HG03354 (cell line): ENCODE results near the gene P2RX1.

ENCODE experiments used
- ATAC-seq: cut with Tn5 transposase; IDR thresholded peaks from one replicate; pipeline ENCODE4 v1.9.1; 2021; ENCODE audit warnings: mild to moderate bottlenecking; ENCODE audit not compliant: unreplicated experiment, poor library complexity, severe bottlenecking

Gene P2RX1

DNA sequence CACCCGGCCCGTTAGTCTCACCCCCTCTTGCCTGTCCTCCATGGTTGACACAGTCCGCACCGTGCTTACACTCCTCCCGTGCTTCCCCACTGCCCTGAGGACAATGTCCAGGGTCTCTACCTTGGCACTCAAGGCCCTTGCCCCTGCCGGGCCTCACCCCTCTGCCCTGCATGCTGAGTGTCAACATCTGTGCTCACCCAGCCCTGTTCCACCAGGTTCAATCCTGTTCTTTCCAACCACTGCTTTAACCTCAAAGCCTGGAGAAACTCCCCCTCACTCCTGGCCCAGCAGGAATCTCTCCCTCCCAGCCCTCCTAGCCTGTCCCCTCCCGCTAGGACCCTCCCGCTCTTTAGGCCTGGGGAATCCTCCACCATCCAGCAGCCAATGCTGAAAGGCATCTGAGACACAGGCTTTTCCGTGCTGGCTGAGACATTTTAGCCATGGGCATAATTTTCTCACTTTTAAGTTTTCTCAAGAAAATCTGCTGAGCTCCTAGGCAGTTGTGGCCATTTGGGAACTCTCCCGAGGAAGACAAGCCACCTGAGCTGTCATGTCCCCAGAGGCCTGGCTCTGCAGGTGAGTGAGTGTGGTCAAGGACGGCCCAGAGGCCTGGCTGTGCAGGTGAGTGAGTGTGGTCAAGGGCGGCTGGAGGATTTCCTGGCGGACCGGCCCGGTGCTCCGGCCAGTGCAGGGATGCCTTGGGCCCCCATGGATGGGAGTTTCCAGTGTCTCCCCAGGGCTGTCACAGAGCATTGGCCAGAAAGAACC is 10.8 kb upstream of the P2RX1 start:
- no peak for ATAC-seq

DNA sequence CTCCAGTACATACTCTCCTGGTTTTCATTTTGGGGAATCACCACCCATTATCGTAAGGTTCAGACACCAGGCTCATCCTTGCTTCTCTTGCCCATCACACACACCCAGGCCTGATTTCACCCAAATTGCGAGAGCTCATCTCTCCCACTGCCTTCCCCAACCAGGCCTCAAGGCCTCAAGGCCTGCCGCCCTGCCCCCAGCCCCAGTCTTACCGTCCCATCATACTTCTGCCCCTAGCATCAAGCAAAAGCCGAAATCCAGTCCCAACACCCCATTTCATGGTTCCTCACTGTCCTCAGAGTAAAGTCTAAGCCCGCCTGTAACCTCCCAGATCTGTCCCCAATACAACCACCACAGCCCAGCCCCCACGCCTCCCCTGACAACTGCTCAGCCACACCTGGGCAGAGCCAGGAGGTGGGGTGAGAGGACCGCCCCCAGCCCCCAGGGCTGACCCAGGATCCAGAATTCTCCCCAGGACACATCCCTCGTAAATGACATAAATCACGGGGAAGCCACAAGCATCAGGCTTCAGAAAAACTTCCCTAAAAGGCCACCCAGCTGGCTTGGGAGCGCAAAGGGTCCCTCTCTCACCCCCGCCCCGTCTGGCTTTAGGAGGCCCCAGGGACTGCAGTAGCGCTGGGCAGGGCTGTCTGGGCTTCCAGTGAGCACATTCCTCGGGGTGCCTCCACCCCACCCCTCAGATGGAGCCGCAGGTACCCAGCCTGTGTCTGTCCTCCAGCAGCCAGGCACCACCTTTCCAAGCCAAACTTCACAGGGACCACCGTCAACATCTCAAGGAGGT is 9.6 kb upstream of the P2RX1 start:
- ATAC-seq: no peak

DNA sequence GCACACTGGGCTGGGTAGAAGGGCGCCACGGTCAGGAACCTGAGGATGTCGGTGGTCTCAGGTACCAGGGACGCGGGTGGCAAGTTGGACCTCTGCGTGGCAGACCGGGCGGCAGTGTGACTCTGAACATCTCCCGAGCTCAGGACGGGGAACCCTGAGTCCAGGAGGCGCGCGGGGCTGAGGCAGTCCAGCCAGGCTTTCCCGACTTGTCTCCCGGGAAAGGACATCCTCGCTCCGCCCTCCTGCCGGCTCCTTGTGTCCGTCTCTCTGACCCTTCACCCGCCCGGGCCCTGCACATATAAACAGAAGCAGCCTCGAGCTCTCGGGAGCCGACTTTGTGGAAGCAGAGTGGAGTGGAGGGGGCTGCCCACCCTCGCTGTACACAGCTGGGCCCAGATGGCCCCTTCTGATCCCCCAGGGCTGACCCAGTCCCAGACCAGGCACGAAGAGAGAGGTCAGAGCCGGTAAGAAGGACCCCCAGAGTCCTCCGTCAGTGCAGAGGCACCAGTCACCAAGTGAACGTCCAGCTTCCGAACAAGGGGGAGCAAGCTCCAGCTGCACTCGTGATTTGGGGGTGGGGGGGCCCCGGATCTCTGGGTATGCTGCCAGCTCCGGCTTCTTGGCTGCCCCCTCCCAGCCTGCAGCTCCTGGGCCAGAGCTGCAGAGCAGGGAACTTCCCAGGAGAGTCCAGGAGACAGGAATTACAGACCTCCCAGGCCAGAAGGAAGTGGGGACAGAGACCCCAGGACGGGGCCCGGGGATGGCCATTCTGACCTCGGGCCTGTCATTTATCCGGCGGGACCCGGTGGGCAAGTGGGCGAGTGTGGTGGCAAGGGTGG is 8.5 kb upstream of the P2RX1 start:
- no peak for ATAC-seq

DNA sequence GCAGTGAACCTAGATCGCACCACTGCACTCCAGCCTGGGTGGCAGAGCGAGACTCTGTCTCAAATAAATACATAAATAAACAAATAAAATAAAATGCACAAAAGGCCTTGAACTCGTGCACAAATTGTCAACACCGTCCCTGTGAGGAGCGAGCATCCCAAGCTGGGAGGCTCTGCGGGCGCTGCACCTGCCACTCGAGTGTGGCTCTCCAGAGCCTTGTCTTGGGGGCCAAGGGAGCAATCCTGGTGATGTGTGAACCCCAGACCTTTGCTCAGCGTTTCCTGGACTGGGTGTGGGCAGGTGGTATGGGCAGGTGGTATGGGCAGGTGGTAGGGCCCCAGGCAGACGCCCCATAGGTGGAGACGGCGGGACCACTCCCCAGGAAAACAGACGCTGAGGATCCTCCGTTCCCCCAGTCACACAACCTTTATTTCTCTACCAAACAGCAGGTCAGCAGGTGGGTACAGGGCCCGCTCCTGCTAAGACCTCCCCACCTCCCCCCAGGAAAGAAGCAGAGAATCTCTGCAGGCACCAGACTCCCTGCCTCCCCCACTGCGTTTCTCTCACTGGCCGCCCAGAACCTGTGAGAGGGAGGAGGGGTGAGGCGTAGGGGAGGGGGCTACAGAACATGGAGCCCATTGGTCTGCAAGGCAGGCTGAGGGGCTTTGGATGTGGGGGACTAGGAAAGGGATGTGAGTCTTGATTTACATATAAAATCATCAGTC is 7.4 kb upstream of the P2RX1 start:
- no peak for ATAC-seq

DNA sequence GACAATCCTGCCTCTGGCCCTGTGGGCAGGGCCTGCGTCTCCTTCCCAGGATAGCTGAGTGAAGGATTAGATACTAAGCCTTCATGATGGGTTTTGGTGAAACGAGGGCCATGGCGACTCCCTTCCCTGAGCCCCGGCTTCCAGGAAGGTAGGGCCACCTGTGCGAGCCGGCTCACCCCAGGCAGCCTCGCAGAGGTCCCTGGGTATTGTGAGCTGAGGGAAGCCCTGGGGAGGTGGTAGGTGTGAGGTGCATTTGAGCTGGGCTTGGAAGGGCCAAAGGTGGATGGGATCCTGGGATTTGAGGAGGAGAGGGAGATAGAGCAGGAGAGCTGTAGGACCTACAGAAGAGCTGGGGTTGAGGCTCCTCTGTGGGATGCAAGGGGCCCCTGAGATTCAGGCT is 6.5 kb upstream of the P2RX1 start:
- no peak for ATAC-seq

DNA sequence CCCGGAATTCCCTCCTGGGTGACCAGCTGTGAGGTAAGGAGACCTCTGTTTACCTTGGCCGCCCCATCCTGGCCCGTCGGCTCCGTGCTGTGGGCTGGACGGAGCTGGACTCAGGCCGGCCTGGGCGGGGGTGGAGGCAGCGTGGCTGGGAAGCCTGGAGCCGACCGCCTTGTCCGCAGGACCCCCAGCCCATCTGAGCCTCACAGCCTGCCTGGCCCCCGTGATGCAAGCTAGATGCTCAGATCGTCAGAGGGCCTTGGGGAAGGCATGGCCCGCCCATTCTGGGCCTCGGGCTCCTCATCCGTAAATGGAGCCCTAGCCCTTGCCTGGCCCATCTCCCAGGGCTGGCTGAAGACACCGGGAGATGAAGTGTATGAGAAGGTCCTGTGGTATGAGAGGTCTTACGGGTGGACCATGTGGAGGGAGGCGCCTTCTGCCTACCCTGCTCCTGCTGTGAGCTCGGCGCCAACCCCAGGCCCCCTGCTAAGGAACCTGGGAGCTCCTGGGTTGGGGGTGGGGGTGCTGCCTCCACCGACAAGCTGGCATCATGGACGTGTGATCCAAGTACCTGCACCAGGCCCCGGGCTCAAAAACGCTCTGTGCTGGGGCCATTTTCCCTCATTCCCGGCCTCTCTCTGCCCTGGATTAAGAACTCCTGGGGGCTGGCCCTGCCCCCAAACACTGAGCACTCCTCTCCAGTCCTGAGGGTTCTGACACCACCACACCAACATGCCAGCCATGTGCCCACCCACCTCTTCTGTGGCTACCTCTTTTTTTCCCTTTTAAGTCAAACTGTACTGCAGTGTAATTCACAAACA is 5.4 kb upstream of the P2RX1 start:
- no peak for ATAC-seq

DNA sequence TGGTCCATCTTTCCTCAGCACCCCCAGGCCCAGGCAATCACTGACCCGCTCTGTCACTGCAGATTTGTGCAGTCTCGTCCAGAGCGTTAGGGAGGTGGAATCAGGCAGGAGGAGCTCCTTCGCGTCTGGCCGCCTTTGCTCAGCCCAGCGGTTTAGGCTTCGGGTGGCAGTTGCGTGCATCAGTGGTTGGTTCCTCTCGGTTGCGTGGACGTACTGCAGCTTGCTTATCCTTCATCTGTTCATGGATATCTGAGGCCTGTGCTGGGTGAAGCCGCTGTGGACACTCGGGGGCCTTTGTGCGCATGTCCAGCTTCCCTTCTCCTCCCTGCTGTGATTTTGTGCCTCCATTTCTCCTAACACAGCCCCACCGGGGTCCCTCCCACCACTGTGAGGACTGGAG is 4.7 kb upstream of the P2RX1 start:
- no peak for ATAC-seq

DNA sequence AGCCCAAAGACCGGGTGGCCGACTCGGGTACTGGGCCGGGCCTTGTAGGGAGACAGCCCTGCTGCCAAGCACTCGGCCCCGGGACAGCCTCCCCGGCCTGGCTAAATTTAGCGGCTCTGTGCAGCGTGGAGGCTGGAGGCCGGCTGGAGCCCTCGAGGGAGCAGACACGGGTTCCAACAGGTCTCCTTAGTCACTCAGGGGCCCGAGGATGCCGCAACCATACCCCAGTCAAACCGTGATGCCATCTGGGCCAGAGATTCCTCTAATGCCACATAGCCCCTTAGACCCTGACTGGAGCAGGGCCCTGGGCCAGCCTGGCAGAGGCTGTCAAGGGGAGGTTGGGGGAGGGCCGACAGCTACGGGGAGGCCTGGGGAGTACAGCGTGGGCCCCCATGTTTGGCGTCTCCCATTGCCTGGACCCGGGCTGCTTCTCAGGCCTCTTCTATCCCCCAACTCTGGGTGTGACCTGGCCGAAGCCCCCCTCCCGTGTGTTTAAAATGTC is 2.9 kb upstream of the P2RX1 start:
- no peak for ATAC-seq

DNA sequence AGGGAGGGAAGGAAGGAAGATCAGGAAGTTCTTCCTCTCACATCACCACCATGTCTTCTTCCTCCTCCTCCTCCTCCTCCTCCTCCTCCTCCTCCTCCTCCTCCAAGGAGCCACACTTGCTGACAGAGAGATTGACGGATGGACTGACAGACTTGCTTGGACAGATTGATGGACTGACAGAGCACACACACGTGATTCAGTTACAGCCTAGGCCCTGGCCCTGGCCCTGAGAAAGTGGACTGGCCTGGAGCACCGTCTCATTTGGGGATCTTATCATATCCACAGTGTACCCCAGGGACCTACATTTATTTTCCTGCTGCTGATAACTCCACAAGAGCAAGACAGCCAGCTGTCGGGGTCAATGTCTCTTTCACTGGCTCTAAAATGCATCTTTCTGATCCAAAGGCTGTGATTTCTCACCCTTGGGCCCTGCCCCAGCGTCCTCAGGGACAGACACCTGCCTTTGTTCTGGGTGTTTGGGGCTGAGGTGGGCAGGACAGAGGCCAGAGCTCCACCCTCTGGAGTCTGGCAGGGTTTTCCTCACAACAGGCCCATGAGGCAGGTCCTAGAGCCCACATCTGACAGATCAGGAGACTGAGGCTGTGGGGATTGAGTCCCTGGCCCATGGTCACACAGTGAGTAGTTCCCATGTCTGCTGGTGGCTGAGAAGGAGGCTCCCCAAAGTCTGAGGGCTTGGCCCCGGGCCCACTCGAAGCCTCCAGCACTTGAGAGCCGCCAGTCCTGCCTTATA is 2.3 kb upstream of the P2RX1 start:
- ATAC-seq: no peak

DNA sequence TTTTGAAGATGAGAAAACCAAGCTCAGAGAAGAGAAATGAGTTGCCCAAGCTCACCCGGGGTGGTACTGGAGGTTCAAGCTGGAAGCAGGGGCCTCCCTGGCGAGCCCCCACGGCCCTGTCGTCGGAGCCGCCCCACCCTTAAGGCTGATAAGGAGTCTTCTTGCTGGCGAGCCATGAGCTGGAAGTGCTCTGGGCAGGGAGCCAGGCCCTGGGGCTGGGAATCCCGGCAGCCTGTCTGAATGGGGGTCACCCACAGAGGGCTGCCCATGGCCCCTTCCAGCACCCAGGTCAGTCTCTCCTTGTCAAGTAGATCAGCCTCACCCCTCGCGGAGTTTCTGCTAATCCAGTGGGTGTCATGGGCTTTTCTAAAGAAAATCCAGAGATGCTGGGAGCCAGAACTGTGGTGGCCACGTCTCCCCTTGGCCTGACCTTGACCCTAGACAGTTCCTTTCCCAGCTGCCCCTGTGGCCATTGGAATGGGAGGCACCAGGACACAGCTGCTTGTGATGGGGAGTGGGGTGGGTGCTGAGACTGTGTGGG is 1.2 kb upstream of the P2RX1 start:
- no peak for ATAC-seq

DNA sequence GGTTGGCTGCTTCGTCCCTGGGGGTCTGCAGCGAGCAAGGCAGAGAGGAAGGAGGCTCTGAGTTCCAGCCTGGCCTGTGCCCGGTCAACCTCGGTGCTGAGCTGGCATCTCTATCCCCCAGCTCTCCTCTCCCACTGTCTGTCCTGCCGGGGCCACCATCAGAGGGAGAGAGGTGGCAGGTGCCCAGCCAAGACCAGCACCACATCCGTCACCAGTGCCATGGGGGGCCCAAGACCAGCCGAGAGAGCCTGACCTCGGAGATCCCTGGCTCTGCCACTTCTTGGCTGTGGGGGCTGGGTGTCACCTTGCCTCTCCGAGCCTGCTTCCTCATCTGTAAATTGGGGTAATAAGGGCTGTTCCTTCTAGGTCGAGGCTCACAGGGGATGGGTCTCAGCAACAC is 560 bp upstream of the P2RX1 start:
- ATAC-seq: no peak

DNA sequence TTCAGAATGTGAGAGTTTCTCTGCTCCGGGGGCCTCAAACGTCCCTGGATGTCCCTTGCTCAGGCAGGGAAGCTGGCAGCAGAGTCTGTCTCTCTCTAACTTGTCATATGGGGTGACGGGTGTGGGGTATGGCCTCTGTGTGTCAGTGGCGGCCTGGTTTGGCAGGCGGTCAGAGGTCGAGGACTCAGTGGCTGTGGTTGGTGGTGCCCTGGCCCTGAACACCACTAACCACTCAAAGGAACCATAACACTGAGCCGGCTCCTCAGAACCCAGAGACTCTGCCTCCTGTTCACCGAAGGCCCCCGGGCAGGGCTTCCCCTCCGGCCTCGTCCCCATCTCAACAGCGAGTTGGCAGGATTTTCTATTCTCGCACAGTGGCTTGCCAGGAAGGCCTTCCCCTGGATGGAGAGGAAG is 677 bp downstream of the P2RX1 start:
- no peak for ATAC-seq

DNA sequence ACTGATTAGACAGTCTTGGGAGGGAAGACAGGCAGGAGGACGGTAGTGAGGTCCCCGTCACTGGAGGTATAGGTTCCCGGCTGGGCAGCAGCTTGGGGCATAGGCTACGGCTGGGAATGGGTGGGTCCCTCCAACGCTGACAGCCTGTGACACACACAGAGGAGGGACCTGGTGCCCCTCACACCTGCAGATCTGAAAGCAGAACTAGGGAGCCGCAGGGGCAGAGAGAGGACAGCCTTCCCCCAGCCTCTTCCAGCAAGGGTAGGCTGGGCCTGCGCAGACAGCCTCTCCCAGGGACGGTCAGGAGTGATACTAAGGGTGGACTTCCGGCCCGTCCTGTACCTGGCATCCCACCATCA is 2.0 kb downstream of the P2RX1 start:
- peak; percentile 57 for ATAC-seq

DNA sequence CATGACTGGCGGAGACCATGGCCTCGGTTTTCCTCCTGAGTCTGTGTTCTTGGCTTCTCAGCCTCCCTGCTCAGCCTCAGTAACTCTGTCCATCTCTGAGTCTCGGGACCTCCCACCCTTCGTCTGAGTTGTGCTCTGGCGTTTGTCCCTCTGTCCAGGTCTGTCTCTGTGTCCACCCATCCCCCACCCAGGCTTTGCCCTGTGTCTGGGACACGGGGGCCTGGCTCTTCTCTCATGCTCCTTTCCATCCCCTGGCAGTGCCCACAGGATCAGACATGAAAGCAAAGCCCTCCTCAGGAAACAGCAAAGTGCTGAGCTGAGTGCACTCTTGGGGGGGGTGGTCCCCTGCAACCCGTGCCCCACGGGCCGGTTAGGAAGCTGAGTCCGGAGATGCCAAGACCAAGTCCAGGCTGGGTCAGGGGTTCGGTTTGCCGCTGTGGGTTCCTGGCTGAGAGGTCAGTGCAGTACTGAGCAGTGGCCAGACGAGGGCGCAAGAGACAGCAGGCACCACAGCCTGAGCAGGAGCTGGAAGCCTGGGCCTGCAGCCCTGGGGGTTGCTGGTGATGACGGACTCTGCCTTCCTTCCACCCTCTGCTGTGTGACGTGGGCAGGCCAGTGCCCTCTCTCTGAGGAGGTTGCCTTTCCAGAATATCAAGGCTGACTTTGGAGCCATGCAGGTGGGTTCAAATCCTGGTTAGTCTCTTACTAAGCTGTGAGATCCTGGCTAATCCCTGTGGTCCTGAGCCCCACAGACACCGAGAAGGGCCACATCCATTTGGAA is 2.5 kb downstream of the P2RX1 start:
- peak; percentile 45 for ATAC-seq

DNA sequence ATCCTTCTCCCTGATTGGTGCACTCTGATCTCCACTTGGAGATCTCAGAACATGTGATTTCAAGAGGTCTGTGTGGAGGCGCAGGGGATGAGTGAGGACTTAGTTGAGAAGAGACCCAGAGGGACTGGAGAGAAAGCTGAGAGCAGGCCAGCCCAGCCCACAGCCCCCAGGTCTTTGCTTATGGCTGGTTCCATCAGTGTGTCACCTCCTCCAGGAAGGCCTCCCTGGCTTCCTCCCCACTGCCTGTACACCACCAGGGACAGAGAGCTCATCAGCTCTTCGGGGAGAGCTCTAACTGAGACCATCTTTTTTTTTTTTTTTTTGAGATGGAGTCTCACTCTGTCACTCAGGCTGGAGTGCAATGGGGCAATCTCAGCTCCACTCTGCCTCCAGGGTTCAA is 3.4 kb downstream of the P2RX1 start:
- no peak for ATAC-seq

DNA sequence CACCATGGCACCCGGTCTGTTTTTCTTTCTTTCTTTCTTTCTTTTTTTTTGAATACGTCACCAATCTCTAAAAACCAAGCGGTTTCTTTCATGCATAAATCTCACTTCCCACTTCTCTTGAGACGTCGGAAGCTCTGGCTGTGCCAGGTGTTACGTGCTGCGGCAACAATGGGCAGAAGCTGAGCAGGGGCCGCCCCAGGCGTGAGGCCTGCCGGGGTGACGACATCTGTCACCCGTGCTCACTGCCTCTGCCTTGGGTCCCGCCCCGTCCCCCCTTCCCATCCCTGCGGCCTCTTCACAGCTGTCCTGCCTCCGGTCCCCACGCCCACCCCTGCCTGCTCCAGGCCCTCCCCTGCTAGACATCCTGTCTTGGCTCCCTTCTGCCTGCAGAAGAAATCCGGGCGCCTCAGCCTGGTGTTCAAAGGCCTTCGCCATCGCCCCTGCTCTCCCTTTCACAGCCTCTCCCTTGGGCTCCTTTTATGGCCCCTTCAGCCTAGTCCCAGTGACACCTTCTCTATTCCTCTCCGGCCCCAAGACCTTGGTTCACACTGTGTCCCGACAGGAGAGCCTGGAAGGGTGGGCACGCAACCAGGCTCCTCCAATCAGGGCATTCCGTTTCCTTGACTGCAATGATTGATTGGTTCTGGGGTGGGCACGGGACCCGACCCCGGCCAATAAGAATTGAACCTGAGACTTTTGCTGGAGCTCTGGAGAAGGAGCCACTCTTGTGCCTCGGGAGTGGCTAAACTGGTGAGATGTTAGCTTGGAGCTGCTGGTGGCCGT is 4.8 kb downstream of the P2RX1 start:
- peak; percentile 74 for ATAC-seq
